ENCODE measurements around the gene LTBP1. TPM values are rescaled to one million over a fixed set of nuclear protein-coding genes. Genes with fewer than 3 reads are reported as not detected.
"Not testable (repeated sequence)": the region's sequence is repeated elsewhere in the genome, so short reads cannot be mapped to it uniquely, and the experiment has no call there.

LTBP1 gene
- total and polyA plus RNA-seq, 2 donors: 97.7 to 175 TPM

- Histone ChIP-seq H3K27ac (ENCODE audit: low read depth) (no peak overlapping the region), H3K4me3 (ENCODE audit: low read depth, low read length) (no peak overlapping the region), H3K36me3 (ENCODE audit: insufficient read depth) (no peaks in the 10 kb centered on the region), H3K4me1 (ENCODE audit: insufficient read depth) (no peaks in the 10 kb centered on the region)
- no peak for DNase-seq (ENCODE audit: extremely low spot score)
- WGBS: 91% methylated on average over 9 of the region's 9 CpGs
Observed at GRCh38 chr2:32960647-32961403, 14.1 kb downstream of the LTBP1 start.

GRCh38 chr2:32962690-32963089 lies 15.9 kb downstream of the LTBP1 start:
- no peak for DNase-seq (ENCODE audit: extremely low spot score)
- Histone ChIP-seq H3K4me1 (ENCODE audit: insufficient read depth) (no peaks in the 10 kb centered on the region), H3K36me3 (ENCODE audit: insufficient read depth) (no peaks in the 10 kb centered on the region), H3K27ac (ENCODE audit: low read depth) (no peak overlapping the region), H3K4me3 (ENCODE audit: low read depth, low read length) (no peak overlapping the region)
- WGBS: 74% methylated on average over 3 of the region's 3 CpGs

- DNase-seq (ENCODE audit: extremely low spot score): no peak
- 71% methylated on average over 3 of the region's 3 CpGs for WGBS
- H3K4me1 ChIP-seq (ENCODE audit: insufficient read depth): no peaks in the 10 kb centered on the region
- H3K4me3 ChIP-seq (ENCODE audit: low read depth, low read length): no peak overlapping the region
- H3K36me3 ChIP-seq (ENCODE audit: insufficient read depth): no peaks in the 10 kb centered on the region
- H3K27ac ChIP-seq (ENCODE audit: low read depth): no peak overlapping the region
Observed at GRCh38 chr2:32963941-32964340, 17.2 kb downstream of the LTBP1 start.

- H3K4me3 ChIP-seq (ENCODE audit: low read depth, low read length): no peak overlapping the region
- no peak overlapping the region for H3K27ac ChIP-seq (ENCODE audit: low read depth)
- no peak for DNase-seq (ENCODE audit: extremely low spot score)
- no peaks in the 10 kb centered on the region for H3K36me3 ChIP-seq (ENCODE audit: insufficient read depth)
- 69% methylated on average over 2 of the region's 2 CpGs for WGBS
- H3K4me1 ChIP-seq (ENCODE audit: insufficient read depth): no peaks in the 10 kb centered on the region
Observed at GRCh38 chr2:32965523-32966171, 18.9 kb downstream of the LTBP1 start.

DNA sequence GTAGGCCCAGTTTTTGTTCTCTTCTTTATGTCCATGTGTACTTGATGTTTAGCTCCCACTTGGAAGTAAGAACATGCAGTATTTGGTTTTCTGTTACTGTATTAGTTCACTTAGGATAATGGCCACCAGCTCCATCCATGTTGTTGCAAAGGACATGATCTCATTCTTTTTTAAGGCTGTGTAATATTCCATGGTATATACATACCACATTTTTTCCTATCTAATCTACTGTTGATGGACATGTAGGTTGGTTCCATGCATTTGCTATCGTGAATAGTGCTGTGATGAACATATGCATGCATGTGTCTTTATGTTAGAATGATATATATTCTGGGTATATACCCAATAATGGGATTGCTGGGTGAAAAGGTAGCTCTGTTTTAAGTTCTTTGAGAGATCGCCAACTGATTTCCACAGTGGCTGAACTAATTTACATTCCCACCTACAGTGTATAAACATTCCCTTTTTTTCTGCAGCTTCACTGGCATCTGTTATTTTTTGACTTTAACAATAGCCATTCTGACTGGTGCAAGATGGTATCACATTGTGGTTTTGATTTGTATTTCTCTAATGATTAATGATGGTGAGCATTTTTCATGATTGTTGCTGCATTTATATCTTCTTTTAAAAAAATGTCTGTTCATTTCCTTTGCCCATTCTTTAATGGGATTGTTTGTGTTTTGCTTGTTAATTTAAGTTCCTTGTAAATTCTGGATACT lies 22.9 kb downstream of the LTBP1 start:
- Histone ChIP-seq H3K4me3 (ENCODE audit: low read depth, low read length) (no peak overlapping the region), H3K27ac (ENCODE audit: low read depth) (no peak overlapping the region), H3K4me1 (ENCODE audit: insufficient read depth) (no peaks in the 10 kb centered on the region), H3K36me3 (ENCODE audit: insufficient read depth) (no peaks in the 10 kb centered on the region)
- DNase-seq (ENCODE audit: extremely low spot score): no peak
- WGBS: 94% methylated on average over 2 of the region's 2 CpGs

DNA sequence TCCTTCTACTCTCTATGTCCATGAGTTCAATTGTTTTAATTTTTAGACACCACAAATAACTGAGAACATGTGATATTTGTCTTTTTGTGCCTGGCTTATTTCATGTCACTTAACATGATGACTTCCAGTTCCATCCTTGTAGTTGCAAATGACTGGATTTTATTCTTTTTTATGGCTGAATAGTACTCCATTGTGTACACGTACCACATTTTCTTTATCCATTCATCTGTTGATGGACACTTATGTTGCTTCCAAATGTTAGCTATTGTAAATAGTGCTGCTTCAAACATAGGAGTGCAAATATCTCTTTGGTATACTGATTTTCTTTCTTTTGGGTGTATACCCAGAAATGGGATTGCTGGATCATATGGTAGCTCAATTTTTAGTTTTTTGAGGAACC lies 27.0 kb downstream of the LTBP1 start:
- not testable (repeated sequence) for H3K27ac ChIP-seq (ENCODE audit: low read depth); H3K36me3 ChIP-seq (ENCODE audit: insufficient read depth); H3K4me1 ChIP-seq (ENCODE audit: insufficient read depth); H3K4me3 ChIP-seq (ENCODE audit: low read depth, low read length); DNase-seq (ENCODE audit: extremely low spot score)
- WGBS: 97% methylated on average over 1 of the region's 1 CpG

GRCh38 chr2:32976409-32977063 lies 29.8 kb downstream of the LTBP1 start:
- Histone ChIP-seq H3K27ac (ENCODE audit: low read depth) (peak overlapping the region; percentile 25), H3K36me3 (ENCODE audit: insufficient read depth) (no peaks in the 10 kb centered on the region), H3K4me1 (ENCODE audit: insufficient read depth) (peaks cover 2% of the 10 kb centered on the region), H3K4me3 (ENCODE audit: low read depth, low read length) (no peak overlapping the region)
- no peak for DNase-seq (ENCODE audit: extremely low spot score)
- 87% methylated on average over 6 of the region's 6 CpGs for WGBS

GRCh38 chr2:32977228-32977758 lies 30.5 kb downstream of the LTBP1 start:
- DNase-seq (ENCODE audit: extremely low spot score): no peak
- WGBS: 60% methylated on average over 6 of the region's 6 CpGs
- Histone ChIP-seq H3K27ac (ENCODE audit: low read depth) (no peak overlapping the region), H3K36me3 (ENCODE audit: insufficient read depth) (no peaks in the 10 kb centered on the region), H3K4me3 (ENCODE audit: low read depth, low read length) (no peak overlapping the region), H3K4me1 (ENCODE audit: insufficient read depth) (peaks cover 2% of the 10 kb centered on the region)

- DNase-seq (ENCODE audit: extremely low spot score): no peak
- Histone ChIP-seq H3K36me3 (ENCODE audit: insufficient read depth) (no peaks in the 10 kb centered on the region), H3K4me1 (ENCODE audit: insufficient read depth) (no peaks in the 10 kb centered on the region), H3K4me3 (ENCODE audit: low read depth, low read length) (no peak overlapping the region), H3K27ac (ENCODE audit: low read depth) (no peak overlapping the region)
- 94% methylated on average over 4 of the region's 4 CpGs for WGBS
Observed at GRCh38 chr2:32981612-32982011, 34.9 kb downstream of the LTBP1 start.

GRCh38 chr2:32983193-32983924 lies 36.6 kb downstream of the LTBP1 start:
- WGBS: 89% methylated on average over 5 of the region's 5 CpGs
- not testable (repeated sequence) for H3K36me3 ChIP-seq (ENCODE audit: insufficient read depth); DNase-seq (ENCODE audit: extremely low spot score); H3K27ac ChIP-seq (ENCODE audit: low read depth); H3K4me3 ChIP-seq (ENCODE audit: low read depth, low read length); H3K4me1 ChIP-seq (ENCODE audit: insufficient read depth)

DNA sequence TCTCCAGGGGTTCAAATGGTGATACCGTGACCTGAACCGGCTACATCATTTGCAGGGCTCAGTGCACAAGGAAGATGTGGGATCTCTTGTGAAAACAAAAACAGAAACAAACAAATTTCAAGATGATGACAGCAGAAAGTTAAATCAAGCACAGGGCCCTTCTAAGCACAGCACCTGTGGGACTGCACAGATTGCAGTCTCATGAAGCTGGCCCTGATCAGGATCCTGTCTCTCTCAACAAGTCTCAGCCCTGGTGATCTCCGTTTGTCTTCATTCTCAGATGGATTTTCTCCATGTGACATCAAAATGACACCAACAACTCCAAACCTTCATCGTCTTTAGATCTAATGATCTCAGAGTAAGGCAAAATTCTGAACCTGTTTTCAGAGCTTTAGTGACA lies 39.7 kb downstream of the LTBP1 start:
- Histone ChIP-seq H3K36me3 (ENCODE audit: insufficient read depth) (no peaks in the 10 kb centered on the region), H3K4me1 (ENCODE audit: insufficient read depth) (no peaks in the 10 kb centered on the region), H3K27ac (ENCODE audit: low read depth) (no peak overlapping the region), H3K4me3 (ENCODE audit: low read depth, low read length) (no peak overlapping the region)
- no peak for DNase-seq (ENCODE audit: extremely low spot score)
- 93% methylated on average over 4 of the region's 4 CpGs for WGBS

DNA sequence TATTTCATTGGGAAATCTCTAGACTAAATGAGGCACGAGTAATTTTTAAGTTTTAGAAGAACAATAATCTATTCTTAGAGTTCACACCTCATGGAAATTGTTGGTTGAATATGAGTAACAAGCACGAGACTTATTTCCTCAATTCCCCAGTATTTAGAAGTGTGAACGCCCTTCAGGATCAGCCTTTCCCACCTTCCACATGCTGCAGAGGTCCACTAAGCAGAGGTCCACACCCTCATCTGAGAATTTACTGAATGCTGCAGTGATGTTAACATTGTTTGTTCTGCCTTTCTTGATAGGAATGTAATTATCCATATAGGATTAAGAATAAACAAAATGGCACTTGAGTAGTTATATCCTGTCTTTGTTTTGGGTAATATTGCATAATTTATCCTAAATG lies 41.8 kb downstream of the LTBP1 start:
- WGBS: 91% methylated on average over 3 of the region's 3 CpGs
- DNase-seq (ENCODE audit: extremely low spot score): no peak
- Histone ChIP-seq H3K4me3 (ENCODE audit: low read depth, low read length) (no peak overlapping the region), H3K4me1 (ENCODE audit: insufficient read depth) (no peaks in the 10 kb centered on the region), H3K36me3 (ENCODE audit: insufficient read depth) (no peaks in the 10 kb centered on the region), H3K27ac (ENCODE audit: low read depth) (no peak overlapping the region)

DNA sequence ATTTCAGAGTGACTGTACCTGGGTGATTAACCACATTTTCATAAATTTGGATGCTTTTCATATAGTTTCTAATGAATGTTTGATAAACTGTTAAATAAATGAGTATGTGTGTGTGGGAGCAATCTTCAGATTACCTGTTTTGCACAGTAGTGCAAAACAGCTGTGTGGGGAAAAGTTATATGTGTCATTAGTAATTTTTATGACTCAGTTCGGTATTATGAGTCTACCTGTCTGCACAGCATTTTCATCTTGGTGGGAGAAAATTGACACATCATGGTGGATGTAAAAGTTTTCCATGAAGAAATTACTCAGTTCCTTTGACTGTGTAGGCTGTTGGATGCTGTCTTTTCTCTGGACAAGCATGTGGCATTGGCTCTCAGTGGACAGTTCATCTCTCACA lies 43.8 kb downstream of the LTBP1 start:
- 17% methylated on average over 1 of the region's 1 CpG for WGBS
- DNase-seq (ENCODE audit: extremely low spot score): no peak
- Histone ChIP-seq H3K4me3 (ENCODE audit: low read depth, low read length) (no peak overlapping the region), H3K4me1 (ENCODE audit: insufficient read depth) (no peaks in the 10 kb centered on the region), H3K36me3 (ENCODE audit: insufficient read depth) (no peaks in the 10 kb centered on the region), H3K27ac (ENCODE audit: low read depth) (no peak overlapping the region)
